Suprapubic skin (tissue), 4 donors: Measurements from ENCODE around the gene EVI5L.

Source experiments
- POLR2A ChIP-seq, 2 donors: fragments of 450-650 bp; IDR thresholded peaks; one replicate each; pipeline ENCODE4 v1.6.1; 2017; ENCODE audit warnings: antibody characterized with exemption in 2 of 2, mild to moderate bottlenecking in 2 of 2, moderate library complexity in 2 of 2
- POLR2AphosphoS5 ChIP-seq, 3 donors: sonication (generic); formaldehyde crosslinking; IDR thresholded peaks; one replicate each; pipeline ENCODE4 v1.6.1; 2017; ENCODE audit warnings: antibody characterized with exemption in 3 of 3
- TF ChIP-seq, protein P1 (sequence below), 2 donors: fragments of 200-600 bp in 1 of 2; fragments of 450-650 bp in 1 of 2; sonication (generic) in 1 of 2; IDR thresholded peaks; one replicate each; pipeline ENCODE4 v1.5.1; 2016 to 2019; ENCODE audit warnings: antibody characterized with exemption in 2 of 2, mild to moderate bottlenecking in 1 of 2, moderate library complexity in 1 of 2

GRCh38 chr19:7823686-7824301, 6.2 kb upstream of the EVI5L start:
- TF ChIP-seq POLR2A (IDR thresholded peaks at IDR 0.05) (no peak), POLR2AphosphoS5 (IDR thresholded peaks at IDR 0.05) (no peak)
- TF ChIP-seq, protein P1, sequence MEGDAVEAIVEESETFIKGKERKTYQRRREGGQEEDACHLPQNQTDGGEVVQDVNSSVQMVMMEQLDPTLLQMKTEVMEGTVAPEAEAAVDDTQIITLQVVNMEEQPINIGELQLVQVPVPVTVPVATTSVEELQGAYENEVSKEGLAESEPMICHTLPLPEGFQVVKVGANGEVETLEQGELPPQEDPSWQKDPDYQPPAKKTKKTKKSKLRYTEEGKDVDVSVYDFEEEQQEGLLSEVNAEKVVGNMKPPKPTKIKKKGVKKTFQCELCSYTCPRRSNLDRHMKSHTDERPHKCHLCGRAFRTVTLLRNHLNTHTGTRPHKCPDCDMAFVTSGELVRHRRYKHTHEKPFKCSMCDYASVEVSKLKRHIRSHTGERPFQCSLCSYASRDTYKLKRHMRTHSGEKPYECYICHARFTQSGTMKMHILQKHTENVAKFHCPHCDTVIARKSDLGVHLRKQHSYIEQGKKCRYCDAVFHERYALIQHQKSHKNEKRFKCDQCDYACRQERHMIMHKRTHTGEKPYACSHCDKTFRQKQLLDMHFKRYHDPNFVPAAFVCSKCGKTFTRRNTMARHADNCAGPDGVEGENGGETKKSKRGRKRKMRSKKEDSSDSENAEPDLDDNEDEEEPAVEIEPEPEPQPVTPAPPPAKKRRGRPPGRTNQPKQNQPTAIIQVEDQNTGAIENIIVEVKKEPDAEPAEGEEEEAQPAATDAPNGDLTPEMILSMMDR (IDR thresholded peaks at IDR 0.05) = no peak
